HG03354 (cell line): ENCODE measurements around the gene NRXN3.

Experiments used
- ATAC-seq: cut with Tn5 transposase; IDR thresholded peaks from one replicate; pipeline ENCODE4 v1.9.1; 2021; ENCODE audit warnings: mild to moderate bottlenecking; ENCODE audit not compliant: unreplicated experiment, poor library complexity, severe bottlenecking

The NRXN3 gene

GRCh38 chr14:79193689-79194477, 1023.7 kb downstream of the NRXN3 start:
- no peak for ATAC-seq

- ATAC-seq: no peak
These were observed 1026.0 kb downstream of the NRXN3 start for GRCh38 chr14:79196216-79196615.

GRCh38 chr14:79197516-79197915, 1027.3 kb downstream of the NRXN3 start:
- ATAC-seq: no peak

- ATAC-seq: no peak
These were observed 1029.0 kb downstream of the NRXN3 start for GRCh38 chr14:79199217-79199616.

GRCh38 chr14:79201564-79202207, 1031.5 kb downstream of the NRXN3 start:
- ATAC-seq: no peak

- no peak for ATAC-seq
These were observed 1034.4 kb downstream of the NRXN3 start for GRCh38 chr14:79204591-79204990.

GRCh38 chr14:79209418-79209817, 1039.2 kb downstream of the NRXN3 start:
- ATAC-seq: no peak

GRCh38 chr14:79225815-79226214, 1055.6 kb downstream of the NRXN3 start:
- ATAC-seq: no peak

GRCh38 chr14:79229383-79229909, 1059.3 kb downstream of the NRXN3 start:
- no peak for ATAC-seq

GRCh38 chr14:79242666-79243065, 1072.5 kb downstream of the NRXN3 start:
- ATAC-seq: no peak

- no peak for ATAC-seq
These were observed 1076.0 kb downstream of the NRXN3 start for GRCh38 chr14:79246173-79246572.

- no peak for ATAC-seq
These were observed 1078.0 kb downstream of the NRXN3 start for GRCh38 chr14:79248126-79248525.

- ATAC-seq: no peak
These were observed 1078.6 kb downstream of the NRXN3 start for GRCh38 chr14:79248771-79249170.

GRCh38 chr14:79251278-79251677, 1081.1 kb downstream of the NRXN3 start:
- ATAC-seq: no peak

- no peak for ATAC-seq
These were observed 1083.4 kb downstream of the NRXN3 start for GRCh38 chr14:79253576-79253975.

GRCh38 chr14:79254069-79254775, 1084.0 kb downstream of the NRXN3 start:
- no peak for ATAC-seq

- ATAC-seq: no peak
These were observed 1086.2 kb downstream of the NRXN3 start for GRCh38 chr14:79256380-79256779.

- no peak for ATAC-seq
These were observed 1090.2 kb downstream of the NRXN3 start for GRCh38 chr14:79260406-79260805.

- ATAC-seq: no peak
These were observed 1095.3 kb downstream of the NRXN3 start for GRCh38 chr14:79265366-79265946.

GRCh38 chr14:79270361-79270760, 1100.2 kb downstream of the NRXN3 start:
- no peak for ATAC-seq
